ENCODE data around the gene TRIM65.

The TRIM65 gene

GRCh38 chr17:75845933-75846691 is 50.6 kb downstream of the TRIM65 start:
- Histone ChIP-seq H4K20me1 (ENCODE audit: insufficient read depth, low read length, poor library complexity, severe bottlenecking) (peaks cover 14% of the 10 kb centered on the region), H3K4me1 (ENCODE audit: insufficient read depth, low read length, poor library complexity, severe bottlenecking) (peaks cover 34% of the 10 kb centered on the region), H2AFZ (ENCODE audit: low read length) (no peak overlapping the region), H3K9me3 (ENCODE audit: insufficient read depth, low read depth, low read length) (no peaks in the 10 kb centered on the region), H3K79me2 (ENCODE audit: insufficient read depth, low read length) (peaks cover 31% of the 10 kb centered on the region), H3K27me3 (ENCODE audit: insufficient read depth, low read length, poor library complexity, severe bottlenecking) (no peaks in the 10 kb centered on the region), H3K9ac (ENCODE audit: low read depth, low read length, poor library complexity, severe bottlenecking) (peak overlapping the region; percentile 98), H3F3A (ENCODE audit: low read depth) (no peaks in the 10 kb centered on the region), H3K36me3 (ENCODE audit: insufficient read depth, low read length) (no peaks in the 10 kb centered on the region; the same call in 1 of the 2 replicates), H3K4me3 (ENCODE audit: low read length, poor library complexity, severe bottlenecking) (peak overlapping the region; percentile 82), H3K9me2 (replicated peaks; ENCODE audit: low read depth, low read length) (no peaks in the 10 kb centered on the region), H3K4me2 (ENCODE audit: low read depth, low read length, poor library complexity, severe bottlenecking) (peak overlapping the region; percentile 94)
- no peak for TF ChIP-seq EZH2phosphoT487 (IDR thresholded peaks at IDR 0.05; ENCODE audit: borderline replicate concordance)

- peak overlapping the region; percentile 82 for H3K4me3 ChIP-seq (ENCODE audit: low read length, poor library complexity, severe bottlenecking)
- peak overlapping the region; percentile 98 for H3K9ac ChIP-seq (ENCODE audit: low read depth, low read length, poor library complexity, severe bottlenecking)
- H3K4me2 ChIP-seq (ENCODE audit: low read depth, low read length, poor library complexity, severe bottlenecking), result peak overlapping the region; percentile 94
- peaks cover 40% of the 10 kb centered on the region for H3K79me2 ChIP-seq (ENCODE audit: insufficient read depth, low read length)
- TF ChIP-seq CTCF (conservative IDR thresholded peaks at IDR 0.05; ENCODE audit: low read length) (peak; percentile 70), EZH2phosphoT487 (IDR thresholded peaks at IDR 0.05; ENCODE audit: borderline replicate concordance) (no peak)
- H3K4me1 ChIP-seq (ENCODE audit: insufficient read depth, low read length, poor library complexity, severe bottlenecking), result peaks cover 34% of the 10 kb centered on the region
- no peaks in the 10 kb centered on the region for H3K9me3 ChIP-seq (ENCODE audit: insufficient read depth, low read depth, low read length)
- H2AFZ ChIP-seq (ENCODE audit: low read length), result no peak overlapping the region
- H3K9me2 ChIP-seq (replicated peaks; ENCODE audit: low read depth, low read length), result no peaks in the 10 kb centered on the region
- H3K27me3 ChIP-seq (ENCODE audit: insufficient read depth, low read length, poor library complexity, severe bottlenecking), result no peaks in the 10 kb centered on the region
- H4K20me1 ChIP-seq (ENCODE audit: insufficient read depth, low read length, poor library complexity, severe bottlenecking), result peaks cover 19% of the 10 kb centered on the region
- H3F3A ChIP-seq (ENCODE audit: low read depth), result no peaks in the 10 kb centered on the region
- peaks cover 7% of the 10 kb centered on the region; the same call in 1 of the 2 replicates for H3K36me3 ChIP-seq (ENCODE audit: insufficient read depth, low read length)
Measured at GRCh38 chr17:75845058-75845711, 51.6 kb downstream of the TRIM65 start.

GRCh38 chr17:75844530-75845057 is 52.2 kb downstream of the TRIM65 start:
- H3K4me1 ChIP-seq (ENCODE audit: insufficient read depth, low read length, poor library complexity, severe bottlenecking), result peaks cover 34% of the 10 kb centered on the region
- H3F3A ChIP-seq (ENCODE audit: low read depth), result no peaks in the 10 kb centered on the region
- no peak overlapping the region for H2AFZ ChIP-seq (ENCODE audit: low read length)
- TF ChIP-seq EZH2phosphoT487 (IDR thresholded peaks at IDR 0.05; ENCODE audit: borderline replicate concordance) (no peak), CTCF (conservative IDR thresholded peaks at IDR 0.05; ENCODE audit: low read length) (no peak)
- H3K9me3 ChIP-seq (ENCODE audit: insufficient read depth, low read depth, low read length), result no peaks in the 10 kb centered on the region
- peaks cover 9% of the 10 kb centered on the region; the same call in 1 of the 2 replicates for H3K36me3 ChIP-seq (ENCODE audit: insufficient read depth, low read length)
- peak overlapping the region; percentile 82 for H3K4me3 ChIP-seq (ENCODE audit: low read length, poor library complexity, severe bottlenecking)
- peak overlapping the region; percentile 94 for H3K4me2 ChIP-seq (ENCODE audit: low read depth, low read length, poor library complexity, severe bottlenecking)
- peaks cover 19% of the 10 kb centered on the region for H4K20me1 ChIP-seq (ENCODE audit: insufficient read depth, low read length, poor library complexity, severe bottlenecking)
- peak overlapping the region; percentile 98 for H3K9ac ChIP-seq (ENCODE audit: low read depth, low read length, poor library complexity, severe bottlenecking)
- no peaks in the 10 kb centered on the region for H3K9me2 ChIP-seq (replicated peaks; ENCODE audit: low read depth, low read length)
- H3K27me3 ChIP-seq (ENCODE audit: insufficient read depth, low read length, poor library complexity, severe bottlenecking), result no peaks in the 10 kb centered on the region
- H3K79me2 ChIP-seq (ENCODE audit: insufficient read depth, low read length), result peaks cover 46% of the 10 kb centered on the region

Measured in Loucy (cell line).